Osteoblast (primary cell): ENCODE results near the gene PPIL3. TPM values are rescaled to one million over a fixed set of nuclear protein-coding genes. Genes with fewer than 3 reads are reported as not detected.

ENCODE experiments used
- DNase-seq: peaks from one replicate; pipeline ENCODE4 v3.0.0; 2011; ENCODE audit warnings: low spot score, mixed read lengths; ENCODE audit not compliant: insufficient read length; ENCODE audit errors: missing footprints
- H2AFZ ChIP-seq: 2 replicates; pipeline ENCODE4 v1.6.0; 2011; ENCODE audit warnings: mild to moderate bottlenecking, low read length
- H3K27ac ChIP-seq: 2 replicates; pipeline ENCODE4 v1.5.1; 2011; ENCODE audit warnings: mild to moderate bottlenecking, low read depth, low read length, moderate library complexity
- H3K27me3 ChIP-seq: 2 replicates; pipeline ENCODE4 v1.6.0; 2012; ENCODE audit warnings: mild to moderate bottlenecking, control low read depth, inconsistent platforms, low read length, moderate library complexity; ENCODE audit not compliant: insufficient read depth
- H3K36me3 ChIP-seq: 2 replicates; pipeline ENCODE4 v1.5.1; 2011; ENCODE audit warnings: mild to moderate bottlenecking, low read length, control low read depth, moderate library complexity; ENCODE audit not compliant: insufficient read depth
- H3K4me1 ChIP-seq: 2 replicates; pipeline ENCODE4 v1.5.1; 2011; ENCODE audit warnings: mild to moderate bottlenecking, low read length, control low read depth, moderate library complexity; ENCODE audit not compliant: insufficient read depth
- H3K4me2 ChIP-seq: 2 replicates; pipeline ENCODE4 v1.6.0; 2011; ENCODE audit warnings: mild to moderate bottlenecking, low read length; ENCODE audit not compliant: insufficient read depth
- H3K4me3 ChIP-seq: fragments of 200-600 bp; sonication (generic); 3 replicates; pipeline ENCODE4 v1.5.1; 2012; ENCODE audit warnings: mild to moderate bottlenecking, low read length, inconsistent platforms; ENCODE audit not compliant: insufficient read depth
- H3K79me2 ChIP-seq: 2 replicates; pipeline ENCODE4 v1.6.0; 2012; ENCODE audit warnings: mild to moderate bottlenecking, low read length, control low read depth, inconsistent platforms; ENCODE audit not compliant: insufficient read depth
- H3K9me3 ChIP-seq: 2 replicates; pipeline ENCODE4 v1.5.1; 2011; ENCODE audit warnings: low read depth, low read length, control low read depth
- H4K20me1 ChIP-seq: 2 replicates; pipeline ENCODE4 v1.6.0; 2012; ENCODE audit warnings: mild to moderate bottlenecking, low read length, control low read depth; ENCODE audit not compliant: insufficient read depth
- total RNA-seq: library from RNA; depleted of rRNA; stranded (reverse); fragments of >200 nt; gene quantifications from 2 replicates; pipeline ENCODE4 v1.2.3, GENCODE V29; 2012
- TF ChIP-seq, protein P1 (sequence below): IDR thresholded peaks from 2 replicates; pipeline ENCODE4 v1.5.1; 2011; ENCODE audit warnings: mild to moderate bottlenecking, low read depth, low read length, moderate library complexity; ENCODE audit errors: extremely low read depth

PPIL3 gene
- total RNA-seq, 1 donor = 45.2 TPM

GRCh38 chr2:200877443-200877842, 11.4 kb downstream of the PPIL3 start:
- peaks cover 48% of the 10 kb centered on the region for H3K36me3 ChIP-seq
- no peaks in the 10 kb centered on the region for H3K79me2 ChIP-seq
- H3K4me2 ChIP-seq = no peak overlapping the region
- no peaks in the 10 kb centered on the region for H3K4me1 ChIP-seq
- H3K9me3 ChIP-seq = no peaks in the 10 kb centered on the region
- no peaks in the 10 kb centered on the region for H4K20me1 ChIP-seq
- no peak overlapping the region for H3K4me3 ChIP-seq
- DNase-seq = no peak
- TF ChIP-seq, protein P1, sequence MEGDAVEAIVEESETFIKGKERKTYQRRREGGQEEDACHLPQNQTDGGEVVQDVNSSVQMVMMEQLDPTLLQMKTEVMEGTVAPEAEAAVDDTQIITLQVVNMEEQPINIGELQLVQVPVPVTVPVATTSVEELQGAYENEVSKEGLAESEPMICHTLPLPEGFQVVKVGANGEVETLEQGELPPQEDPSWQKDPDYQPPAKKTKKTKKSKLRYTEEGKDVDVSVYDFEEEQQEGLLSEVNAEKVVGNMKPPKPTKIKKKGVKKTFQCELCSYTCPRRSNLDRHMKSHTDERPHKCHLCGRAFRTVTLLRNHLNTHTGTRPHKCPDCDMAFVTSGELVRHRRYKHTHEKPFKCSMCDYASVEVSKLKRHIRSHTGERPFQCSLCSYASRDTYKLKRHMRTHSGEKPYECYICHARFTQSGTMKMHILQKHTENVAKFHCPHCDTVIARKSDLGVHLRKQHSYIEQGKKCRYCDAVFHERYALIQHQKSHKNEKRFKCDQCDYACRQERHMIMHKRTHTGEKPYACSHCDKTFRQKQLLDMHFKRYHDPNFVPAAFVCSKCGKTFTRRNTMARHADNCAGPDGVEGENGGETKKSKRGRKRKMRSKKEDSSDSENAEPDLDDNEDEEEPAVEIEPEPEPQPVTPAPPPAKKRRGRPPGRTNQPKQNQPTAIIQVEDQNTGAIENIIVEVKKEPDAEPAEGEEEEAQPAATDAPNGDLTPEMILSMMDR = no peak
- H2AFZ ChIP-seq = no peak overlapping the region
- no peaks in the 10 kb centered on the region for H3K27me3 ChIP-seq
- no peak overlapping the region for H3K27ac ChIP-seq

DNA sequence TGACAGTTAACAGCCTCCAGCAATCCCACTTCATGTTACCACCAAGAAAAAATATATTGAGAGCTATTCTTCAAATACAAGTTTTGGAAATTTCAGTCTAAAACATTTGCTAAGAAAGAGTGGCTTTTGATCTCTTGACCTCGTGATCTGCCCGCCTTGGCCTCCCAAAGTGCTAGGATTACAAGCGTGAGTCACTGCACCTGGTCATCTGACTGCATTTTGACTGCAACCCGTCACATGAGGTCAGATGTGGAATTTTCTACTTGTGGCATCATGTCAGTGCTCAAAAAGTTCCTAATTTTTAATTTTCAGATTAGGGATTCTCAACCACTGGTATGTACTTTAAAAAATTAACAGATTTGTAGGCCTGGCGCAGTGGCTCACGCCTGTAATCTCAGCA, 15.3 kb downstream of the PPIL3 start:
- TF ChIP-seq, protein P1 = no peak
- no peak for DNase-seq
- H3K4me3 ChIP-seq = no peak overlapping the region
- peaks cover 32% of the 10 kb centered on the region for H3K36me3 ChIP-seq
- no peaks in the 10 kb centered on the region for H3K9me3 ChIP-seq
- no peak overlapping the region for H2AFZ ChIP-seq
- no peaks in the 10 kb centered on the region for H4K20me1 ChIP-seq
- H3K27ac ChIP-seq = no peak overlapping the region
- H3K27me3 ChIP-seq = no peaks in the 10 kb centered on the region
- H3K4me1 ChIP-seq = no peaks in the 10 kb centered on the region
- no peak overlapping the region for H3K4me2 ChIP-seq
- no peaks in the 10 kb centered on the region for H3K79me2 ChIP-seq

- no peaks in the 10 kb centered on the region for H3K9me3 ChIP-seq
- H3K4me3 ChIP-seq = no peak overlapping the region
- H3K79me2 ChIP-seq = no peaks in the 10 kb centered on the region
- H3K27ac ChIP-seq = no peak overlapping the region
- TF ChIP-seq, protein P1 = no peak
- H4K20me1 ChIP-seq = no peaks in the 10 kb centered on the region
- no peak for DNase-seq
- no peak overlapping the region for H2AFZ ChIP-seq
- no peak overlapping the region for H3K4me2 ChIP-seq
- H3K36me3 ChIP-seq = peaks cover 26% of the 10 kb centered on the region
- no peaks in the 10 kb centered on the region for H3K4me1 ChIP-seq
- H3K27me3 ChIP-seq = no peaks in the 10 kb centered on the region
Measured at GRCh38 chr2:200871151-200871550, 17.7 kb downstream of the PPIL3 start.

DNA sequence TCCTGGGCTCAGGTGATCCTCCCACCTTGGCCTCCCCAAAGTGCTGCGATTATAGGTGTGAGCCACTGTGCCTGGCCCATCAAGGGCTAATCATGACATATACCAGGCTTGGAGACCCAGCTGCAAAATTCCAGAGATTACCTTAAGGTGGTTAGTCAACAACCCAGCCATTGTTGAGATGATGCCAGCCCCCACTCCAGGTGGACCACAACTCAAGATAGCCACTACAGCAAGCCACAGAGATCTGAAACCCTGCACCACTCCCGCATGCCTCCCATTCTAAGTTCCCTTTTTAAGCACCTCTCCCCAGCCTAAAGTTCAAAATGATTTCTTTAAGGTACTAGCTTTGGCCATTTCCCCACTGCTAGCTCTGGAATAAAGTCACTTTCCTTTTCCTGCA, 19.9 kb downstream of the PPIL3 start:
- no peak for DNase-seq
- Histone ChIP-seq H4K20me1 (no peaks in the 10 kb centered on the region), H3K36me3 (peaks cover 7% of the 10 kb centered on the region), H3K9me3 (no peaks in the 10 kb centered on the region), H3K4me3 (no peak overlapping the region), H2AFZ (no peak overlapping the region), H3K79me2 (peaks cover 5% of the 10 kb centered on the region), H3K4me1 (peaks cover 4% of the 10 kb centered on the region), H3K27me3 (no peaks in the 10 kb centered on the region), H3K27ac (no peak overlapping the region), H3K4me2 (no peak overlapping the region)
- TF ChIP-seq, protein P1 = no peak
